Lung (tissue), 12 donors: Measurements from ENCODE around the gene LCA5. TPM values are rescaled to one million over a fixed set of nuclear protein-coding genes. Genes with fewer than 3 reads are reported as not detected.

Source experiments
- ATAC-seq: fragments of 200-7000 bp; cut with Tn5 transposase; one replicate; pipeline ENCODE4 v1.9.1; 2020; ENCODE audit warnings: moderate number of reproducible peaks; ENCODE audit not compliant: insufficient read depth, low FRiP score
- DNase-seq, 3 donors: peaks; one replicate each; pipeline ENCODE4 v3.0.0-alpha.2; 2013 to 2017
- H3K27ac ChIP-seq, 2 donors: one replicate each; pipeline ENCODE4 v1.5.1; 2013; ENCODE audit warnings: mild to moderate bottlenecking in 2 of 2, moderate library complexity in 2 of 2, control low read depth in 1 of 2, inconsistent platforms in 1 of 2, low read depth in 1 of 2, low read length in 1 of 2
- H3K27me3 ChIP-seq, 3 donors: one replicate each; pipeline ENCODE4 v1.5.1; 2013; ENCODE audit warnings: low read length in 2 of 3; ENCODE audit not compliant: control insufficient read depth in 3 of 3, insufficient read depth in 3 of 3
- H3K36me3 ChIP-seq, 4 donors: one replicate each; pipeline ENCODE4 v1.5.1; 2013; ENCODE audit warnings: low read length in 4 of 4, mild to moderate bottlenecking in 1 of 4, moderate library complexity in 1 of 4; ENCODE audit not compliant: control insufficient read depth in 4 of 4, insufficient read depth in 4 of 4
- H3K4me1 ChIP-seq, 5 donors: one replicate each; pipeline ENCODE4 v1.5.1; 2013; ENCODE audit warnings: low read length in 5 of 5, mild to moderate bottlenecking in 2 of 5, moderate library complexity in 1 of 5; ENCODE audit not compliant: control insufficient read depth in 5 of 5, insufficient read depth in 5 of 5
- H3K4me3 ChIP-seq: one replicate; pipeline ENCODE4 v1.5.1; 2013; ENCODE audit warnings: mild to moderate bottlenecking, control low read depth, moderate library complexity
- H3K9ac ChIP-seq, 2 donors: one replicate each; pipeline ENCODE4 v1.5.1; 2013; ENCODE audit warnings: low read length in 2 of 2, control low read depth in 1 of 2; ENCODE audit not compliant: insufficient read depth in 1 of 2
- H3K9me3 ChIP-seq, 4 donors: one replicate each; pipeline ENCODE4 v1.5.1; 2013; ENCODE audit warnings: low read length in 3 of 4, mild to moderate bottlenecking in 1 of 4, moderate library complexity in 1 of 4; ENCODE audit not compliant: control insufficient read depth in 4 of 4, insufficient read depth in 3 of 4
- WGBS, 2 donors: extraction: QIAGEN DNeasy Blood & Tissue Kit; methylation state at CpG; one replicate each; pipeline ENCODE4 v1.1.7; 2013; 5-methylcytosine and 5-hydroxymethylcytosine counted together
- polyA plus RNA-seq, 2 donors: library from polyadenylated mRNA; stranded (reverse); fragments of 200-250 nt; gene quantifications; one replicate each; pipeline ENCODE4 v1.2.1, GENCODE V29; 2013
- total RNA-seq, 2 donors: library from RNA; depleted of rRNA in 1 of 2; stranded (reverse); fragments of >200 nt in 1 of 2; gene quantifications; one replicate each; pipeline ENCODE4 v1.2.1, GENCODE V29; 2014 to 2021
- TF ChIP-seq, protein P1 (sequence below): IDR thresholded peaks from 2 replicates; pipeline ENCODE4 v1.5.1; 2012; ENCODE audit warnings: mild to moderate bottlenecking; ENCODE audit errors: control extremely low read depth, extremely low read depth
- donor health status: control.
- donor health status: control.
- donor health status: Bipolar disorder and iron deficiency.
- donor health status: healthy.
- donor health status: DM: yes; HTN: yes; CAD: no.

The LCA5 gene
- total and polyA plus RNA-seq, 4 donors = 1.6 to 27.3 (median 5.0) TPM

DNA sequence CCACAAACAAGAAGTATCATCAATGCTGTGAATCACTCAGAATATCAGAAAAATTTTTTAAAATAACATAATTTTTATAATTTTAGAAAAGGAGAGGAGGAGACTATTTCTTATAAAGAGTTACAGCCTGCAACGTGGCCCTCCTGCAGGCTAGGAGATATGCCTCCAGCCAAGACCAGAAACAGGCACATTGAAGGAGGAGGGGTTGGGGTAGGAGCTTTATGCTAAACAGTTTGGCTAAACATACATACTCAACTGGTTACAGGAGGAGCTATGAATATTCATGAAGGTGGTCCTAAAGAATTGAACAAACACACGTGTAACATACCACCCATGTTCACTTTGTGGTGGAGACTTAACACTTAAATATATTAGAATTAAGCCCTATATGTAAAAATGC lies 14.2 kb upstream of the LCA5 start:
- Histone ChIP-seq H3K9me3 (no peaks in the 10 kb centered on the region), H3K36me3 (peaks cover 0 to 6% (median 3%) of the 10 kb centered on the region in 4 donors), H3K4me1 (peaks cover 0 to 4% (median 0%) of the 10 kb centered on the region in 5 donors), H3K9ac (no peak overlapping the region), H3K4me3 (no peak overlapping the region), H3K27me3 (no peaks in the 10 kb centered on the region), H3K27ac (no peak overlapping the region)
- TF ChIP-seq, protein P1, sequence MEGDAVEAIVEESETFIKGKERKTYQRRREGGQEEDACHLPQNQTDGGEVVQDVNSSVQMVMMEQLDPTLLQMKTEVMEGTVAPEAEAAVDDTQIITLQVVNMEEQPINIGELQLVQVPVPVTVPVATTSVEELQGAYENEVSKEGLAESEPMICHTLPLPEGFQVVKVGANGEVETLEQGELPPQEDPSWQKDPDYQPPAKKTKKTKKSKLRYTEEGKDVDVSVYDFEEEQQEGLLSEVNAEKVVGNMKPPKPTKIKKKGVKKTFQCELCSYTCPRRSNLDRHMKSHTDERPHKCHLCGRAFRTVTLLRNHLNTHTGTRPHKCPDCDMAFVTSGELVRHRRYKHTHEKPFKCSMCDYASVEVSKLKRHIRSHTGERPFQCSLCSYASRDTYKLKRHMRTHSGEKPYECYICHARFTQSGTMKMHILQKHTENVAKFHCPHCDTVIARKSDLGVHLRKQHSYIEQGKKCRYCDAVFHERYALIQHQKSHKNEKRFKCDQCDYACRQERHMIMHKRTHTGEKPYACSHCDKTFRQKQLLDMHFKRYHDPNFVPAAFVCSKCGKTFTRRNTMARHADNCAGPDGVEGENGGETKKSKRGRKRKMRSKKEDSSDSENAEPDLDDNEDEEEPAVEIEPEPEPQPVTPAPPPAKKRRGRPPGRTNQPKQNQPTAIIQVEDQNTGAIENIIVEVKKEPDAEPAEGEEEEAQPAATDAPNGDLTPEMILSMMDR = no peak
- DNase-seq (no peak), ATAC-seq (no peak)
- WGBS, 2 donors = 76 to 92% methylated on average over 2 of the region's 2 CpGs

- Histone ChIP-seq H3K36me3 (peaks cover 0 to 6% (median 3%) of the 10 kb centered on the region in 4 donors), H3K4me1 (peaks cover 0 to 22% (median 9%) of the 10 kb centered on the region in 5 donors), H3K4me3 (no peak overlapping the region), H3K27me3 (no peaks in the 10 kb centered on the region), H3K9ac (no peak overlapping the region), H3K27ac (no peak overlapping the region), H3K9me3 (no peaks in the 10 kb centered on the region)
- DNase-seq (peak; percentile 34 to 86 (median 78)), ATAC-seq (no peak)
- WGBS, 2 donors = 85% methylated on average over 5 of the region's 5 CpGs
- TF ChIP-seq, protein P1 = no peak
These were observed 11.1 kb upstream of the LCA5 start for GRCh38 chr6:79548304-79548703.

GRCh38 chr6:79546186-79546585 lies 9.0 kb upstream of the LCA5 start:
- TF ChIP-seq, protein P1 = no peak
- ATAC-seq (no peak), DNase-seq (peak in 1 of 3 donors; percentile 10)
- peaks cover 0 to 22% (median 9%) of the 10 kb centered on the region in 5 donors for H3K4me1 ChIP-seq
- peaks cover 3 to 8% (median 5%) of the 10 kb centered on the region in 4 donors for H3K36me3 ChIP-seq
- H3K9me3 ChIP-seq = no peaks in the 10 kb centered on the region
- no peak overlapping the region for H3K27ac ChIP-seq
- 67 to 68% methylated on average over 3 of the region's 3 CpGs for WGBS, 2 donors
- H3K9ac ChIP-seq = no peak overlapping the region
- no peak overlapping the region for H3K4me3 ChIP-seq
- H3K27me3 ChIP-seq = no peaks in the 10 kb centered on the region

DNA sequence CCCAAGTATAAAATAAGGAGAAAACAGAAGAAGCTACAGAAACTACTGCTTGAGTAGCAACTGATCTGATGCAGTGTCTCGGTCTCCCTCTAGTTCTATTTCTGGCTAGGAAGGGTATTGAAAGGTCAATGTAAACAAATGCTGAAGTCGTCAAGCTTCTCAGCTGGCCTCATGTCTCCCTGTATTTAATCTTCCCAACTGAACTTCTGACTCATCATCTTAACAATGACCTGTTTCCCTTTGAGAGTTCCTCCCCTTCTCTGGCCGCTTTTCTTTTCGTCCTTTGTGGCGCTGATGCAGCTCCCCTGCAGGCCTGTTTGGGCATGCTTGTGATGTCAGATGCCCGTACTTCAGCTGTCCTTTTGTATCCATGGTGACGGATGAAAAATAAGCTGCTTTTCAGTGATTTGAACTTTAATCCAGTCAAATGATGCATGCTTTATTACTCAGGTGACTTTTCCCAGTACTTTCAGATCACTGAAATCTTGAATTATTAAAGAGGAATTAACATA lies 7.8 kb upstream of the LCA5 start:
- peak overlapping the region in 1 of 2 donors; percentile 61 for H3K9ac ChIP-seq

More for the DNA sequence above, 7.8 kb upstream of the LCA5 start:
- H3K4me1 ChIP-seq = peaks cover 0 to 22% (median 9%) of the 10 kb centered on the region in 5 donors
- peaks cover 2 to 11% (median 4%) of the 10 kb centered on the region in 4 donors for H3K36me3 ChIP-seq
- WGBS, 2 donors = 8 to 12% methylated on average over 7 of the region's 7 CpGs
- peak overlapping the region; percentile 39 to 41 for H3K27ac ChIP-seq
- no peaks in the 10 kb centered on the region for H3K9me3 ChIP-seq
- no peaks in the 10 kb centered on the region for H3K27me3 ChIP-seq
- no peak overlapping the region for H3K4me3 ChIP-seq
- ATAC-seq = peak; percentile 96
- peak; percentile 88 to 95 (median 95) for DNase-seq
- TF ChIP-seq, protein P1 = peak; percentile 10
